ENCODE data around the gene CSRP3. TPM values are rescaled to one million over a fixed set of nuclear protein-coding genes. Genes with fewer than 3 reads are reported as not detected.

Gene CSRP3
- total RNA-seq, 4 donors from 2014 or later: not detected

GRCh38 chr11:19232910-19233503 lies 31.2 kb upstream of the CSRP3 start:
- Histone ChIP-seq H3K36me3 (no peaks in the 10 kb centered on the region), H3K27ac (no peak overlapping the region), H3K4me3 (no peak overlapping the region), H3K9me3 (no peaks in the 10 kb centered on the region), H3K4me1 (peaks cover 7% of the 10 kb centered on the region), H3K27me3 (no peaks in the 10 kb centered on the region)
- no peak for DNase-seq (ENCODE audit: low spot score in 2 of 2)
- no peak for TF ChIP-seq POLR2A (IDR thresholded peaks at IDR 0.05)
- no peak for TF ChIP-seq POLR2AphosphoS5 (IDR thresholded peaks at IDR 0.05)
- no peak for TF ChIP-seq CTCF (IDR thresholded peaks at IDR 0.05)
- TF ChIP-seq EP300 (IDR thresholded peaks at IDR 0.05): no peak
- 55% methylated on average over 5 of the region's 6 CpGs for WGBS

DNA sequence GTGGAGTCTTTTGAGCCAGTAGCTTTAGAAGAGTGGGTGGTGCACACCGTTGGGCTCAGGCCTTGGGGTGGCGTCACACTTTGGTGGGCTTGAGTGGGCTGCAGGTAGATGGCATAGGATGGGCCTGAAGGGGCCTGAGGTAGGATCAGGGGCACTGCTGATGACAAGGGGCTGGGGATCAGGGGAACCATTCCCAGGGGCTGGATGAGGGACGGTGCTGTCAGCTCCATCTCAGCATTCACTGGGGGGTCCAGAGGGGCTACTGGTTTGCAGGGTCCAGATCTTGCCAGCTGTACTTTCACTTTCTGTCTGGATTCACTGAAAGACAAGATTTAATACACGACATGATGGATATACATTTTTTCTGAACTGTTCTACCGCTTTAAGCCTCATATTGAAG lies 27.9 kb upstream of the CSRP3 start:
- Histone ChIP-seq H3K27ac (no peak overlapping the region), H3K27me3 (no peaks in the 10 kb centered on the region), H3K4me3 (no peak overlapping the region), H3K4me1 (peaks cover 7% of the 10 kb centered on the region), H3K9me3 (no peaks in the 10 kb centered on the region), H3K36me3 (no peaks in the 10 kb centered on the region)
- no peak for TF ChIP-seq POLR2A (IDR thresholded peaks at IDR 0.05)
- no peak for TF ChIP-seq CTCF (IDR thresholded peaks at IDR 0.05)
- no peak for TF ChIP-seq EP300 (IDR thresholded peaks at IDR 0.05)
- TF ChIP-seq POLR2AphosphoS5 (IDR thresholded peaks at IDR 0.05): no peak
- no peak for DNase-seq (ENCODE audit: low spot score in 2 of 2)
- WGBS: 90% methylated on average over 5 of the region's 5 CpGs

GRCh38 chr11:19228968-19229367 lies 27.2 kb upstream of the CSRP3 start:
- DNase-seq (ENCODE audit: low spot score in 2 of 2): no peak
- Histone ChIP-seq H3K9me3 (no peaks in the 10 kb centered on the region), H3K36me3 (no peaks in the 10 kb centered on the region), H3K27me3 (no peaks in the 10 kb centered on the region), H3K4me1 (peaks cover 7% of the 10 kb centered on the region), H3K4me3 (no peak overlapping the region), H3K27ac (no peak overlapping the region)
- WGBS: 62% methylated on average over 3 of the region's 3 CpGs
- no peak for TF ChIP-seq EP300 (IDR thresholded peaks at IDR 0.05)

DNA sequence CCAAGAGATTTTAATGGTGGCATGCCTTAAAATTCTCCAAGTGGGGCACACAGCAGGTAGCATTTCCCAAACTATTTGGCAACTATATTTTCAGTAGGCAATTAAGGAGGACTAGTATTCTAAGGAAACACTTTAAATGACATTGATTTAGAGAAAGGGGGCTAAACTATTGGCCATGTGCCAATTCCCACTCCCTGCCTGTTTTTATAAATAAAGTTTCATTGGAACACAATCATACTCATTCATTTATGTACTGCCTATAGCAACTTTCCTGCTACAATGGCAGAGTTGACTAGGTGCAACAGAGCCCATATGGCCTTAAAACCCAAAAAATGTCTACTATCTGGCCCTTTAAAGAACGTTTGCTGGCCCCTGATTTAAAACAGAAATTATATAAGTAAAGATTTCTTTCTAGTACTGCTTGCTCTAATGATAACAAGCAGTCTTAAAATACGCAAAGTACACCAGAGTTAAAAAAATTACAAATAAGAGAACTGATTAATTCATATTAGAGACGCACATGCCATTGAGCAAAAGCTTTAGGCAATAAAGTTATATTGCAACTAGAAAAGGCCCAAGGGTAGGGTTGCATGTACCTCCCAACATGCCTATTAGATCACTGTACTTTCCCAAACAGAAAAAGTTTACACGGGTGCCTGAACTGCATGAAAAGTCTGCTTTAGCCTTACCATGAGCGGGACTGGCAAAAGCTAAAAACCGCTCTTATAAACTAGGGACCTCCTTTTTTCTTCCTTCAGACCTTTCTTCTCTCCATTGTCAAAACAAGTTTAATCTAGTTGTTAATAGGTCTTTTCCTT lies 24.8 kb upstream of the CSRP3 start:
- WGBS: 77% methylated on average over 6 of the region's 6 CpGs
- no peaks in the 10 kb centered on the region for H3K9me3 ChIP-seq
- no peak overlapping the region for H3K27ac ChIP-seq
- DNase-seq (ENCODE audit: low spot score in 2 of 2): no peak
- no peaks in the 10 kb centered on the region for H3K36me3 ChIP-seq
- H3K4me1 ChIP-seq: peaks cover 3% of the 10 kb centered on the region
- H3K27me3 ChIP-seq: no peaks in the 10 kb centered on the region
- TF ChIP-seq POLR2AphosphoS5 (IDR thresholded peaks at IDR 0.05): no peak
- no peak for TF ChIP-seq CTCF (IDR thresholded peaks at IDR 0.05)
- no peak for TF ChIP-seq POLR2A (IDR thresholded peaks at IDR 0.05)
- no peak for TF ChIP-seq EP300 (IDR thresholded peaks at IDR 0.05)
- no peak overlapping the region for H3K4me3 ChIP-seq

- H3K36me3 ChIP-seq: no peaks in the 10 kb centered on the region
- H3K27ac ChIP-seq: no peak overlapping the region
- DNase-seq (ENCODE audit: low spot score in 2 of 2): no peak
- H3K9me3 ChIP-seq: no peaks in the 10 kb centered on the region
- WGBS: 86% methylated on average over 3 of the region's 3 CpGs
- H3K4me1 ChIP-seq: peaks cover 13% of the 10 kb centered on the region
- H3K27me3 ChIP-seq: no peaks in the 10 kb centered on the region
- TF ChIP-seq EP300 (IDR thresholded peaks at IDR 0.05): no peak
- no peak for TF ChIP-seq POLR2A (IDR thresholded peaks at IDR 0.05)
- no peak for TF ChIP-seq POLR2AphosphoS5 (IDR thresholded peaks at IDR 0.05)
- TF ChIP-seq CTCF (IDR thresholded peaks at IDR 0.05): no peak
- no peak overlapping the region for H3K4me3 ChIP-seq
These were observed 23.8 kb upstream of the CSRP3 start for GRCh38 chr11:19225581-19225980.
